ENCODE measurements around the gene PDE4D. TPM values are rescaled to one million over a fixed set of nuclear protein-coding genes. Genes with fewer than 3 reads are reported as not detected.
"Not testable (repeated sequence)": the region's sequence is repeated elsewhere in the genome, so short reads cannot be mapped to it uniquely, and the experiment has no call there.

Gene PDE4D
- total RNA-seq, 2 experiments from 2014 or later, result 0.50 to 0.51 TPM

DNA sequence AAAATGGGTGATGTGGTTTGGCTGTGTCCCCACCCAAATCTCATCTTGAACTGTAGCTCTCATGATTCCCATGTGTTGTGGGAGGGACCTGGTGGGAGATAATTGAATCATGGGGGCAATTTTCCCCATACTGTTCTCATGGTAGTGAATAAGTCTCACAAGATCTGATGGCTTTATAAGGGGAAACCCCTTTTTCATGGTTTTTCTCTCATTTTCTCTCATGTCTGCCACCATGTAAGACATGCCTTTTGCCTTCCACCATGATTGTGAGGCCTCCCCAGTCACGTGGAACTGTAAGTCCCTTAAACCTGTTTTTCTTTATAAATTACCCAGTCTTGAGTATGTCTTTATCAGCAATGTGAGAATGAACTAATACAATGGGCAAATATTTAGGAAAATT lies 108.8 kb downstream of the PDE4D start:
- H3K27ac ChIP-seq (ENCODE audit: low read depth, low read length, poor library complexity, severe bottlenecking); H3K79me2 ChIP-seq (ENCODE audit: insufficient read depth, low read depth, low read length); H3K4me2 ChIP-seq (ENCODE audit: low read length); H3K9me2 ChIP-seq (ENCODE audit: insufficient read depth, low read length); H2AFZ ChIP-seq (ENCODE audit: low read length); H3K4me1 ChIP-seq (ENCODE audit: insufficient read depth, low read length, poor library complexity, severe bottlenecking); CTCF ChIA-PET (ENCODE audit: unreplicated experiment); DNase-seq (ENCODE audit: low spot score); H3K9me3 ChIP-seq (ENCODE audit: low read length); BruUV-seq (replicated peaks); H3K36me3 ChIP-seq (ENCODE audit: insufficient read depth, low read length); H3K4me3 ChIP-seq (ENCODE audit: low read depth, low read length, poor library complexity, severe bottlenecking); H4K20me1 ChIP-seq (ENCODE audit: insufficient read depth, low read length): not testable (repeated sequence)
- POLR2A ChIA-PET, result interaction anchor here (0.7 to 1.0 kb wide), 2 partner anchors 29 to 54 kb away, joined by 3 to 6 read pairs; no protein-coding TSS in a partner anchor
- intact Hi-C loops (cut with micrococcal nuclease; ENCODE audit: unreplicated experiment), result loop anchor here (2.0 kb wide), 1 partner anchor 14 kb away; no protein-coding TSS in a partner anchor

DNA sequence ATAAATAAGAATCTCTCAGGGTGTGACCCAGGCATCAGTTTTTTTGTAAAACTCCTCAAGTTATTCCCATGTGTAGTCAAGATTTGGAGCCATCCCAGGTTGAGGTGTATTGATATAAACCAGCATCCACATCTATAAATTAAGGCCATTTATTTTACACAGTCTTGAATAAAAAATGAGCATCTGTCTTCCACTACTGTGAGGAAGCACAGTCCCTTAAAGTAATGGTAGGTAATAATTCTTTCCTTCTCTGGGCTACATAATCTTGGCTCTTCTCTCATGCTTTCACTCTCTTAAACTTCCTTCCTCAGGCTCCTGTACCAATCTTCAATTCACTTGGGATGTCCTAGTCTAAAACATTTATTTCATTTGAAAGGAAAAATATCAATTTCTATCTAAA lies 110.3 kb downstream of the PDE4D start:
- TF ChIP-seq, protein P1, sequence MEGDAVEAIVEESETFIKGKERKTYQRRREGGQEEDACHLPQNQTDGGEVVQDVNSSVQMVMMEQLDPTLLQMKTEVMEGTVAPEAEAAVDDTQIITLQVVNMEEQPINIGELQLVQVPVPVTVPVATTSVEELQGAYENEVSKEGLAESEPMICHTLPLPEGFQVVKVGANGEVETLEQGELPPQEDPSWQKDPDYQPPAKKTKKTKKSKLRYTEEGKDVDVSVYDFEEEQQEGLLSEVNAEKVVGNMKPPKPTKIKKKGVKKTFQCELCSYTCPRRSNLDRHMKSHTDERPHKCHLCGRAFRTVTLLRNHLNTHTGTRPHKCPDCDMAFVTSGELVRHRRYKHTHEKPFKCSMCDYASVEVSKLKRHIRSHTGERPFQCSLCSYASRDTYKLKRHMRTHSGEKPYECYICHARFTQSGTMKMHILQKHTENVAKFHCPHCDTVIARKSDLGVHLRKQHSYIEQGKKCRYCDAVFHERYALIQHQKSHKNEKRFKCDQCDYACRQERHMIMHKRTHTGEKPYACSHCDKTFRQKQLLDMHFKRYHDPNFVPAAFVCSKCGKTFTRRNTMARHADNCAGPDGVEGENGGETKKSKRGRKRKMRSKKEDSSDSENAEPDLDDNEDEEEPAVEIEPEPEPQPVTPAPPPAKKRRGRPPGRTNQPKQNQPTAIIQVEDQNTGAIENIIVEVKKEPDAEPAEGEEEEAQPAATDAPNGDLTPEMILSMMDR (conservative IDR thresholded peaks at IDR 0.05; ENCODE audit: low read length), result no peak
- no peak for TF ChIP-seq EZH2phosphoT487 (IDR thresholded peaks at IDR 0.05; ENCODE audit: borderline replicate concordance, low read depth, low read length)
- CTCF ChIA-PET (ENCODE audit: unreplicated experiment), result no interaction called here
- no peaks in the 10 kb centered on the region for H3K36me3 ChIP-seq (ENCODE audit: insufficient read depth, low read length)
- H3K9me2 ChIP-seq (ENCODE audit: insufficient read depth, low read length), result no peaks in the 10 kb centered on the region
- DNase-seq (ENCODE audit: low spot score), result no peak
- H4K20me1 ChIP-seq (ENCODE audit: insufficient read depth, low read length), result no peaks in the 10 kb centered on the region
- intact Hi-C loops (cut with micrococcal nuclease; ENCODE audit: unreplicated experiment), result no loop called here
- H3K27ac ChIP-seq (ENCODE audit: low read depth, low read length, poor library complexity, severe bottlenecking), result no peak overlapping the region
- H2AFZ ChIP-seq (ENCODE audit: low read length), result no peak overlapping the region
- no peak overlapping the region for H3K4me2 ChIP-seq (ENCODE audit: low read length)
- H3K4me3 ChIP-seq (ENCODE audit: low read depth, low read length, poor library complexity, severe bottlenecking), result no peak overlapping the region
- no peaks in the 10 kb centered on the region for H3K79me2 ChIP-seq (ENCODE audit: insufficient read depth, low read depth, low read length)
- no TSS peak for BruUV-seq (replicated peaks)
- POLR2A ChIA-PET, result no interaction called here
- no peaks in the 10 kb centered on the region for H3K4me1 ChIP-seq (ENCODE audit: insufficient read depth, low read length, poor library complexity, severe bottlenecking)
- H3K9me3 ChIP-seq (ENCODE audit: low read length), result no peaks in the 10 kb centered on the region

GRCh38 chr5:59782856-59783255 lies 110.7 kb downstream of the PDE4D start:
- no peak for TF ChIP-seq EZH2phosphoT487 (IDR thresholded peaks at IDR 0.05; ENCODE audit: borderline replicate concordance, low read depth, low read length)
- TF ChIP-seq, protein P1 (conservative IDR thresholded peaks at IDR 0.05; ENCODE audit: low read length), result no peak
- H3K4me1 ChIP-seq (ENCODE audit: insufficient read depth, low read length, poor library complexity, severe bottlenecking), result no peaks in the 10 kb centered on the region

More at GRCh38 chr5:59782856-59783255, 110.7 kb downstream of the PDE4D start:
- POLR2A ChIA-PET, result no interaction called here
- intact Hi-C loops (cut with micrococcal nuclease; ENCODE audit: unreplicated experiment), result no loop called here
- no peak overlapping the region for H3K27ac ChIP-seq (ENCODE audit: low read depth, low read length, poor library complexity, severe bottlenecking)
- no peaks in the 10 kb centered on the region for H3K9me2 ChIP-seq (ENCODE audit: insufficient read depth, low read length)
- H2AFZ ChIP-seq (ENCODE audit: low read length), result no peak overlapping the region
- no TSS peak for BruUV-seq (replicated peaks)
- no peaks in the 10 kb centered on the region for H3K79me2 ChIP-seq (ENCODE audit: insufficient read depth, low read depth, low read length)
- CTCF ChIA-PET (ENCODE audit: unreplicated experiment), result no interaction called here
- no peak overlapping the region for H3K4me2 ChIP-seq (ENCODE audit: low read length)
- H3K9me3 ChIP-seq (ENCODE audit: low read length), result no peaks in the 10 kb centered on the region
- H3K4me3 ChIP-seq (ENCODE audit: low read depth, low read length, poor library complexity, severe bottlenecking), result no peak overlapping the region
- no peaks in the 10 kb centered on the region for H4K20me1 ChIP-seq (ENCODE audit: insufficient read depth, low read length)
- DNase-seq (ENCODE audit: low spot score), result no peak
- no peaks in the 10 kb centered on the region for H3K36me3 ChIP-seq (ENCODE audit: insufficient read depth, low read length)
